GM18519 (cell line): ENCODE data around the gene DGLUCY.
"Not testable (repeated sequence)": the region's sequence is repeated elsewhere in the genome, so short reads cannot be mapped to it uniquely, and the experiment has no call there.

Experiments used
- ATAC-seq: cut with Tn5 transposase; IDR thresholded peaks from one replicate; pipeline ENCODE4 v1.9.1; 2021; ENCODE audit warnings: mild to moderate bottlenecking, moderate library complexity; ENCODE audit not compliant: unreplicated experiment, low FRiP score

The DGLUCY gene

GRCh38 chr14:91230397-91231035, 116.6 kb downstream of the DGLUCY start:
- ATAC-seq, result no peak

GRCh38 chr14:91231446-91231845, 117.6 kb downstream of the DGLUCY start:
- ATAC-seq, result no peak

GRCh38 chr14:91232052-91232451, 118.2 kb downstream of the DGLUCY start:
- no peak for ATAC-seq

GRCh38 chr14:91232603-91233002, 118.7 kb downstream of the DGLUCY start:
- no peak for ATAC-seq

GRCh38 chr14:91233936-91234790, 120.3 kb downstream of the DGLUCY start:
- no peak for ATAC-seq

- no peak for ATAC-seq
These were observed 120.9 kb downstream of the DGLUCY start for GRCh38 chr14:91234791-91235114.

- ATAC-seq, result no peak
These were observed 122.0 kb downstream of the DGLUCY start for GRCh38 chr14:91235841-91236240.

GRCh38 chr14:91237219-91237618, 123.3 kb downstream of the DGLUCY start:
- ATAC-seq, result no peak

- no peak for ATAC-seq
These were observed 124.2 kb downstream of the DGLUCY start for GRCh38 chr14:91238085-91238484.

- no peak for ATAC-seq
These were observed 124.8 kb downstream of the DGLUCY start for GRCh38 chr14:91238661-91239060.

GRCh38 chr14:91241863-91242262, 128.0 kb downstream of the DGLUCY start:
- peak; percentile 41 for ATAC-seq

- no peak for ATAC-seq
These were observed 128.8 kb downstream of the DGLUCY start for GRCh38 chr14:91242635-91243034.

GRCh38 chr14:91243074-91243471, 129.2 kb downstream of the DGLUCY start:
- ATAC-seq, result no peak

- ATAC-seq, result no peak
These were observed 130.6 kb downstream of the DGLUCY start, which contains the start of gene GPR68 for GRCh38 chr14:91244501-91244901. Gene GPR68, minus strand, starts transcription at chr14:91244704. Its CDS starts 9,654 bp downstream, at chr14:91235050.

GRCh38 chr14:91245029-91245428, 131.2 kb downstream of the DGLUCY start:
- no peak for ATAC-seq

- ATAC-seq, result not testable (repeated sequence)
These were observed 131.7 kb downstream of the DGLUCY start for GRCh38 chr14:91245616-91246015.

GRCh38 chr14:91246051-91246852, 132.4 kb downstream of the DGLUCY start:
- no peak for ATAC-seq

- peak; percentile 59 for ATAC-seq
These were observed 136.2 kb downstream of the DGLUCY start for GRCh38 chr14:91249841-91250616.

- ATAC-seq, result no peak
These were observed 137.0 kb downstream of the DGLUCY start for GRCh38 chr14:91250912-91251311.
